Breast epithelium (tissue), 3 donors: ENCODE data around the gene SPNS2.

ENCODE experiments used
- CTCF ChIP-seq, 3 donors: fragments of 450-650 bp; IDR thresholded peaks; one replicate each; pipeline ENCODE4 v1.5.1; 2016 to 2017; ENCODE audit warnings: antibody characterized with exemption in 3 of 3, mild to moderate bottlenecking in 3 of 3, moderate library complexity in 3 of 3
- POLR2A ChIP-seq: fragments of 450-650 bp; IDR thresholded peaks from one replicate; pipeline ENCODE4 v1.6.1; 2016; ENCODE audit warnings: antibody characterized with exemption, mild to moderate bottlenecking, moderate library complexity
- POLR2AphosphoS5 ChIP-seq, 3 donors: sonication (generic); formaldehyde crosslinking; IDR thresholded peaks; one replicate each; pipeline ENCODE4 v1.6.1; 2017; ENCODE audit warnings: antibody characterized with exemption in 3 of 3

DNA sequence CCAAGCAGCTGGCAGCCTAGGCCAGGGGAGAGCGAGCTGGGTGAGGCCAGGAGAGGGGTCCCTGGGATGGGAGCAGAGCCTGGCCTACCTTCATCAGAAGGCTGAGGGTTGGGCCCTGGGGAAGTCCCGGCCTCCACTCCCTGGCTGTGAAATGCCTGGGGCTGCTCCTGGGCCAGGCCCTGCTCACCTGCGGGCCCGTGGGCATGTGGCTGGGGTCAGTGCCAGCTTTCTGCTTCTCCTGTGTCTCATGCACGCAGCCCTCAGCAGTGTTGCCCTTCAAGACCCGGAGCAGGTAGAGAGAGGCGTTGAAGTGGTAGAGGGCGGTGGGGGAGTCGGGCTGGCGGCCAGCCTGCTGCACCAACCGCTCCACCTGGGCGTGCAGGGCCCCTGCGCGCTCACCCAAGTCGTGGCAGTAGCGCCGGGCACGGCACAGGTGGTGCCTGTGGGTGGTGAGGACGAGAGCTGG is 44.1 kb downstream of the SPNS2 start:
- TF ChIP-seq CTCF (IDR thresholded peaks at IDR 0.05), result no peak
- no peak for TF ChIP-seq POLR2AphosphoS5 (IDR thresholded peaks at IDR 0.05)
- no peak for TF ChIP-seq POLR2A
